ENCODE data around the gene IGFBP1.

GRCh38 chr7:45897042-45897690, 8.9 kb downstream of the IGFBP1 start:
- TF ChIP-seq CTCF (IDR thresholded peaks at IDR 0.05), result no peak
- no peak for TF ChIP-seq POLR2A (IDR thresholded peaks at IDR 0.05)

Measured in prostate gland (tissue), 2 donors.